Neuronal stem cell (in vitro differentiated cells): ENCODE data around the gene THAP12.

Source experiments
- DNase-seq: peaks from one replicate; pipeline ENCODE4 v3.0.0-alpha.2; 2013; ENCODE audit warnings: low spot score
- H2AFZ ChIP-seq: one replicate; pipeline ENCODE4 v1.6.1; 2013; ENCODE audit warnings: mild to moderate bottlenecking, low read length, inconsistent platforms
- H2AK5ac ChIP-seq: 2 replicates; pipeline ENCODE4 v1.6.1; 2013; ENCODE audit warnings: low read depth, mild to moderate bottlenecking, inconsistent platforms, low read length, moderate library complexity, mixed read lengths
- H2BK120ac ChIP-seq: 2 replicates; pipeline ENCODE4 v1.6.1; 2013; ENCODE audit warnings: low read depth, mild to moderate bottlenecking, inconsistent platforms, low read length, moderate library complexity, mixed read lengths
- H2BK12ac ChIP-seq: one replicate; pipeline ENCODE4 v1.6.1; 2013; ENCODE audit warnings: low read length, inconsistent platforms
- H2BK15ac ChIP-seq: 2 replicates; pipeline ENCODE4 v1.6.1; 2013; ENCODE audit warnings: mild to moderate bottlenecking, low read length, inconsistent platforms, mixed read lengths
- H2BK5ac ChIP-seq: one replicate; pipeline ENCODE4 v1.6.1; 2013; ENCODE audit warnings: inconsistent platforms, mild to moderate bottlenecking, low read length, moderate library complexity
- H3K14ac ChIP-seq: one replicate; pipeline ENCODE4 v1.6.1; 2013; ENCODE audit warnings: low read length, inconsistent platforms
- H3K18ac ChIP-seq: 2 replicates; pipeline ENCODE4 v1.6.1; 2013; ENCODE audit warnings: low read length, inconsistent platforms
- H3K23ac ChIP-seq: 2 replicates; pipeline ENCODE4 v1.6.1; 2013; ENCODE audit warnings: low read depth, mild to moderate bottlenecking, mixed read lengths, low read length, inconsistent platforms; ENCODE audit not compliant: poor library complexity
- H3K27ac ChIP-seq: replicated peaks from 3 replicates; pipeline ENCODE4 v1.5.1; 2013; ENCODE audit warnings: low read length, inconsistent platforms
- H3K27me3 ChIP-seq, 3 experiments: 2 replicates each; pipeline ENCODE4 v1.6.1; 2013; ENCODE audit warnings: low read length in 3 of 3, mild to moderate bottlenecking in 2 of 3, inconsistent platforms in 1 of 3, low read depth in 1 of 3, mixed read lengths in 1 of 3, moderate library complexity in 1 of 3; ENCODE audit not compliant: control insufficient read depth in 3 of 3, insufficient read depth in 3 of 3
- H3K36me3 ChIP-seq, 2 donors: replicated peaks in 1 of 2; 2 replicates each; pipeline ENCODE4 v1.6.1; 2013; ENCODE audit warnings: low read length in 2 of 2; ENCODE audit not compliant: control insufficient read depth in 2 of 2, insufficient read depth in 2 of 2
- H3K4ac ChIP-seq: 2 replicates; pipeline ENCODE4 v1.6.1; 2013; ENCODE audit warnings: inconsistent platforms, mild to moderate bottlenecking, low read length, moderate library complexity
- H3K4me1 ChIP-seq, 2 donors: 1 replicate in 1 of 2; 2 replicates in 1 of 2; pipeline ENCODE4 v1.6.1; 2013; ENCODE audit warnings: low read length in 2 of 2, low read depth in 1 of 2; ENCODE audit not compliant: control insufficient read depth in 2 of 2, insufficient read depth in 1 of 2
- H3K4me2 ChIP-seq: one replicate; pipeline ENCODE4 v1.6.1; 2013; ENCODE audit warnings: mild to moderate bottlenecking, low read length, inconsistent platforms; ENCODE audit not compliant: insufficient read depth, poor library complexity, severe bottlenecking
- H3K4me3 ChIP-seq, 2 donors: 2 replicates each; pipeline ENCODE4 v1.5.1; 2013; ENCODE audit warnings: low read length in 2 of 2, mild to moderate bottlenecking in 2 of 2, inconsistent platforms in 1 of 2, moderate library complexity in 1 of 2
- H3K79me1 ChIP-seq: one replicate; pipeline ENCODE4 v1.6.1; 2013; ENCODE audit warnings: low read depth, mild to moderate bottlenecking, inconsistent platforms, low read length, moderate library complexity
- H3K9ac ChIP-seq: one replicate; pipeline ENCODE4 v1.6.1; 2013; ENCODE audit warnings: mild to moderate bottlenecking, low read depth, low read length, inconsistent platforms; ENCODE audit not compliant: poor library complexity
- H3K9me3 ChIP-seq, 2 donors: replicated peaks in 1 of 2; 2 replicates each; pipeline versions ENCODE3 to v1.6.1; 2013; ENCODE audit warnings: low read length in 2 of 2, mild to moderate bottlenecking in 2 of 2, inconsistent platforms in 1 of 2, low read depth in 1 of 2, mixed read lengths in 1 of 2, moderate library complexity in 1 of 2; ENCODE audit not compliant: control insufficient read depth in 2 of 2, insufficient read depth in 1 of 2
- H4K8ac ChIP-seq: one replicate; pipeline ENCODE4 v1.6.1; 2013; ENCODE audit warnings: low read depth, mild to moderate bottlenecking, inconsistent platforms, low read length, moderate library complexity
- H4K91ac ChIP-seq: one replicate; pipeline ENCODE4 v1.6.1; 2013; ENCODE audit warnings: low read length, low read depth, mild to moderate bottlenecking, inconsistent platforms; ENCODE audit not compliant: poor library complexity
- WGBS, 2 donors: extraction: QIAGEN DNeasy Blood & Tissue Kit; methylation state at CpG; one replicate each; pipeline ENCODE4 v1.1.7; 2013; ENCODE audit warnings: missing lambda C conversion rate in 2 of 2, mixed read lengths in 1 of 2; ENCODE audit not compliant: insufficient read length in 2 of 2, insufficient replicate concordance in 1 of 2; ENCODE audit errors: extremely low coverage in 2 of 2; 5-methylcytosine and 5-hydroxymethylcytosine counted together

Gene THAP12

DNA sequence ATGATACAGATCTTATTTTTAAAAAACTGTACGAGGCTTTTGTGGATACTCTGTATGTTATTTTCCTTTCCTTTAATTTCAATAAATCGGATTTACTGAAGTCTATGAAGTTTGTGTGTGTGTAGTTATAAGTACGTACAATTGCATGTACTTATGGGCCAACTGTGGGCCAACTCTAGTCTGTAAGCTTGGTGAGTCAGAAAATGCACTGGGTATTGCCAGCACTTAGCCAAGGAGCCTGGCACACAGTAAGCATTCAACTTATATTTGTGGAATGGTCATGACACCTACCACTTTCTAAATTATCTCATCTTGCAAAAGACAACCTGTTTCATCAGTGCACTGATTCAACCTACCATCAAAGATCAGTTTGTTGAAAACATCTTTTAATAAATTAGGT lies 32.6 kb downstream of the THAP12 start:
- Histone ChIP-seq H3K4me3 (no peak overlapping the region), H4K8ac (no peak overlapping the region), H3K79me1 (no peaks in the 10 kb centered on the region), H4K91ac (no peak overlapping the region), H3K18ac (no peak overlapping the region), H2BK5ac (no peak overlapping the region), H2AFZ (no peak overlapping the region), H2BK15ac (no peak overlapping the region), H2BK120ac (no peak overlapping the region), H3K23ac (no peak overlapping the region), H3K9ac (no peak overlapping the region), H3K4me1 (no peaks in the 10 kb centered on the region), H2BK12ac (no peak overlapping the region), H3K4ac (no peak overlapping the region), H2AK5ac (no peak overlapping the region), H3K9me3 (no peaks in the 10 kb centered on the region), H3K27me3 (no peaks in the 10 kb centered on the region), H3K14ac (no peak overlapping the region), H3K4me2 (no peak overlapping the region), H3K27ac (no peak overlapping the region), H3K36me3 (peaks cover 2 to 44% of the 10 kb centered on the region in 2 donors)
- DNase-seq = no peak
- WGBS, 2 donors = no CpG with 5 or more reads among the region's 3 CpGs

DNA sequence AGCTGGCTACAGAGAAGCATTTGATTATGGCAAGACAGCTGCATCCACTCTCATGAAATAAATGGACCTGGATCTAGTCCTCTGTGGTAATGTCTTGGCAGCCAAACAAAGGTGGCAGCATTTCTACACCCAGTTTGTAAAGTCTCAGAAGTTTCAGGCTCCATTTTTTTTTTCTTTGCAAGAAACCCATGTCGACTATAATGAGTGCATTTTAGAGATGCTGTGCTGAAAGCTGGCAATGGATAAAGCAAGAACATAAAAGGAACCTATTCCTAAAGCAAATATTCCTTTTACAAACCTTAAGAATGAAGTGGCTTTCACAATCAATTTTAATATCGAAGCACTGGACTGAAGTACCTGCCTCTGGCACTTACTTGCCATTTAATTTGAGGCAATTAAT lies 33.5 kb downstream of the THAP12 start:
- no peaks in the 10 kb centered on the region for H3K79me1 ChIP-seq
- H3K14ac ChIP-seq = no peak overlapping the region
- no peak overlapping the region for H2AK5ac ChIP-seq
- no peak overlapping the region for H4K91ac ChIP-seq
- H3K27ac ChIP-seq = no peak overlapping the region
- H3K36me3 ChIP-seq = peaks cover 0 to 35% of the 10 kb centered on the region in 2 donors
- H2BK12ac ChIP-seq = no peak overlapping the region
- no peak overlapping the region for H4K8ac ChIP-seq
- H2BK120ac ChIP-seq = no peak overlapping the region
- no peaks in the 10 kb centered on the region for H3K4me1 ChIP-seq
- H3K9me3 ChIP-seq = no peaks in the 10 kb centered on the region
- no peak overlapping the region for H3K4me3 ChIP-seq
- H3K18ac ChIP-seq = no peak overlapping the region
- H2AFZ ChIP-seq = no peak overlapping the region
- no peak for DNase-seq
- no peak overlapping the region for H3K23ac ChIP-seq
- H3K4me2 ChIP-seq = no peak overlapping the region
- H2BK5ac ChIP-seq = no peak overlapping the region
- H3K27me3 ChIP-seq = no peaks in the 10 kb centered on the region
- WGBS, 2 donors = no CpG with 5 or more reads among the region's 2 CpGs
- no peak overlapping the region for H2BK15ac ChIP-seq
- H3K9ac ChIP-seq = no peak overlapping the region
- no peak overlapping the region for H3K4ac ChIP-seq

DNA sequence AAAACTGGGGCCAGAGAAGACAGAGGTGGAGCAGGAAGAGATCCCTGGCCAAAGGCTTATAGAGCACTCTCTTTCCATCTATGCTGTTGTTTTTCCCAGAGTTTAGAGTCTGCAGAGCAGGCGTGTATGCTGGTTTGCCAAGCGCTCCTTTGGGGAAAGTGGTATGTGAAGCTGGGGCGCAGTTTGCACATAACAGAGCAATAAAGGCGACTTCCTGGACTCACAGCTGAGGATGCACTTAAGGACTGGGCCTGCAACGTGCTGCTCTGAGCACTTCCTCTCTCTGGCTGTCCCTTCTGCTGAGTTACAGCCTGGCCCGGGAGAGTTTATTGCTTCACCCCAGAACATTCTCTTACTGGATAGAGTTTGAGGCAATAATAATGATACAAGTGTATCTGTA lies 41.7 kb downstream of the THAP12 start:
- no peak overlapping the region for H3K14ac ChIP-seq
- H3K9me3 ChIP-seq = peaks cover 13 to 16% of the 10 kb centered on the region in 2 donors
- H3K36me3 ChIP-seq = no peaks in the 10 kb centered on the region
- no peak overlapping the region for H2BK5ac ChIP-seq
- no peaks in the 10 kb centered on the region for H3K4me1 ChIP-seq
- H3K27me3 ChIP-seq = no peaks in the 10 kb centered on the region
- no peak for DNase-seq
- H2AFZ ChIP-seq = no peak overlapping the region
- no peak overlapping the region for H3K4me3 ChIP-seq
- no peak overlapping the region for H3K4me2 ChIP-seq
- H3K23ac ChIP-seq = no peak overlapping the region
- H3K27ac ChIP-seq = no peak overlapping the region
- no peak overlapping the region for H2AK5ac ChIP-seq
- no peak overlapping the region for H3K9ac ChIP-seq
- H3K4ac ChIP-seq = no peak overlapping the region
- H4K91ac ChIP-seq = no peak overlapping the region
- WGBS, 2 donors = no CpG with 5 or more reads among the region's 6 CpGs
- H2BK12ac ChIP-seq = no peak overlapping the region
- no peak overlapping the region for H2BK15ac ChIP-seq
- H3K18ac ChIP-seq = no peak overlapping the region
- no peak overlapping the region for H4K8ac ChIP-seq
- no peaks in the 10 kb centered on the region for H3K79me1 ChIP-seq
- H2BK120ac ChIP-seq = no peak overlapping the region

DNA sequence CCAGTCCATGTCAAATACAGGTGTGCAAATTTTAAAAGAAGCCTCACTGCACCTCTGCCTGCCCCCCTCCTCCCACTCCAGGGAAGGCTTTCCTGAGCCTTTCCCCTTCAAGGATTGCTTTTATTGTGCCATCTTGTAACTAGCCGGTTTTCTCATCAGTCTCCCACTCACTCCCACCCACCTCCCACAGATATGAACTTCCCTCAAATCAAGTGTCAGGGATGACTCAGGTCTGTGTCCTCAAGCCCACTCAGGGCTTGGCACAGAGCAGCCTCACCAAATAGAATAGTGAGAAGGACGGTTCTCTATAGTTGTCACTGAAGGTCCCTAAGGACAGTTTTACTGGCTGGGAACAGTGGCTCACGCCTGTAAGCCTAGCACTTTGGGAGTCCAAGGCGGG lies 43.0 kb downstream of the THAP12 start:
- no peak overlapping the region for H4K8ac ChIP-seq
- no peak overlapping the region for H2BK15ac ChIP-seq
- DNase-seq = no peak
- H3K4ac ChIP-seq = no peak overlapping the region
- no peak overlapping the region for H4K91ac ChIP-seq
- no peak overlapping the region for H2BK12ac ChIP-seq
- peaks cover 15 to 20% of the 10 kb centered on the region in 2 donors for H3K9me3 ChIP-seq
- H3K9ac ChIP-seq = no peak overlapping the region
- H3K18ac ChIP-seq = no peak overlapping the region
- H3K79me1 ChIP-seq = no peaks in the 10 kb centered on the region
- no peak overlapping the region for H3K4me2 ChIP-seq
- no peaks in the 10 kb centered on the region for H3K27me3 ChIP-seq
- no peak overlapping the region for H3K23ac ChIP-seq
- H3K14ac ChIP-seq = no peak overlapping the region
- no peak overlapping the region for H2BK120ac ChIP-seq
- no peak overlapping the region for H2AK5ac ChIP-seq
- H2BK5ac ChIP-seq = no peak overlapping the region
- WGBS, 2 donors = no CpG with 5 or more reads among the region's 4 CpGs
- no peak overlapping the region for H3K4me3 ChIP-seq
- no peak overlapping the region for H2AFZ ChIP-seq
- H3K36me3 ChIP-seq = no peaks in the 10 kb centered on the region
- no peaks in the 10 kb centered on the region for H3K4me1 ChIP-seq
- no peak overlapping the region for H3K27ac ChIP-seq
